Measurements from ENCODE around the gene GAS2L1. TPM values are rescaled to one million over a fixed set of nuclear protein-coding genes. Genes with fewer than 3 reads are reported as not detected.

Gene GAS2L1
- total and polyA plus RNA-seq, 2 experiments from 2014 or later = 17.3 to 21.0 TPM

DNA sequence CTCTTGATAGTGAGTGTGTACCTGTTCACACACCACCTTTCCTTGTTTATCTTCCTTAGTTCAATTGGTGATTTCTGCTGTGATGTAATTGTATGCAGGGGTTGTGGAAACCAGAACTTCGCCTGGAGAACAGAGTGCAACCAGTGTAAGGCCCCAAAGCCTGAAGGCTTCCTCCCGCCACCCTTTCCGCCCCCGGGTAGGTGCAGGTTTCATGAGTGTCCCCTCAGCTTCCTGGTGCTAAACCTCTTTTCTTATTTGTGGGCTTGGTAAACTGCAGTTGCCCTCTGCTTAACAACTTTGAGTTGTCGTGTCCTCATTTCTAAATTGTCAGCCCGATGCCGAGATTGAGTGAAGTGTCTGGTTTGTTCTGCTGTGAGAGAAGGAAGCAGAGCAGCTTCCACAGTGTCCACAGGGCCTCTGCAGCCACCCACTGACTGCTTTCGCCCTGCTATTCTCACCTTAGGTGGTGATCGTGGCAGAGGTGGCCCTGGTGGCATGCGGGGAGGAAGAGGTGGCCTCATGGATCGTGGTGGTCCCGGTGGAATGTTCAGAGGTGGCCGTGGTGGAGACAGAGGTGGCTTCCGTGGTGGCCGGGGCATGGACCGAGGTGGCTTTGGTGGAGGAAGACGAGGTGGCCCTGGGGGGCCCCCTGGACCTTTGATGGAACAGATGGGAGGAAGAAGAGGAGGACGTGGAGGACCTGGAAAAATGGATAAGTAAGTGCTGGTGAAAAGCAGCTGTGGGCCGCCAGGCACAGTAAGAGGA is 7.1 kb upstream of the GAS2L1 start:
- Histone ChIP-seq H3K27me3 (no peaks in the 10 kb centered on the region), H3K9me3 (ENCODE audit: low read depth) (no peaks in the 10 kb centered on the region), H3K4me1 (ENCODE audit: low read depth) (no peaks in the 10 kb centered on the region), H3K4me3 (no peak overlapping the region), H3K36me3 (peaks cover 55% of the 10 kb centered on the region), H3K27ac (peak overlapping the region; percentile 39)
- TF ChIP-seq CTCF (IDR thresholded peaks at IDR 0.05; ENCODE audit: low read depth, low read length) = no peak
- DNase-seq (ENCODE audit: low read depth in 1 of 2, low spot score in 1 of 2) = no peak

- Histone ChIP-seq H3K4me1 (ENCODE audit: low read depth) (no peaks in the 10 kb centered on the region), H3K4me3 (no peak overlapping the region), H3K27ac (peak overlapping the region; percentile 63), H3K9me3 (ENCODE audit: low read depth) (no peaks in the 10 kb centered on the region), H3K36me3 (peaks cover 45% of the 10 kb centered on the region), H3K27me3 (no peaks in the 10 kb centered on the region)
- no peak for TF ChIP-seq CTCF (IDR thresholded peaks at IDR 0.05; ENCODE audit: low read depth, low read length)
- DNase-seq (ENCODE audit: low read depth in 1 of 2, low spot score in 1 of 2) = no peak
These were observed 6.0 kb upstream of the GAS2L1 start for GRCh38 chr22:29300467-29300806.

DNA sequence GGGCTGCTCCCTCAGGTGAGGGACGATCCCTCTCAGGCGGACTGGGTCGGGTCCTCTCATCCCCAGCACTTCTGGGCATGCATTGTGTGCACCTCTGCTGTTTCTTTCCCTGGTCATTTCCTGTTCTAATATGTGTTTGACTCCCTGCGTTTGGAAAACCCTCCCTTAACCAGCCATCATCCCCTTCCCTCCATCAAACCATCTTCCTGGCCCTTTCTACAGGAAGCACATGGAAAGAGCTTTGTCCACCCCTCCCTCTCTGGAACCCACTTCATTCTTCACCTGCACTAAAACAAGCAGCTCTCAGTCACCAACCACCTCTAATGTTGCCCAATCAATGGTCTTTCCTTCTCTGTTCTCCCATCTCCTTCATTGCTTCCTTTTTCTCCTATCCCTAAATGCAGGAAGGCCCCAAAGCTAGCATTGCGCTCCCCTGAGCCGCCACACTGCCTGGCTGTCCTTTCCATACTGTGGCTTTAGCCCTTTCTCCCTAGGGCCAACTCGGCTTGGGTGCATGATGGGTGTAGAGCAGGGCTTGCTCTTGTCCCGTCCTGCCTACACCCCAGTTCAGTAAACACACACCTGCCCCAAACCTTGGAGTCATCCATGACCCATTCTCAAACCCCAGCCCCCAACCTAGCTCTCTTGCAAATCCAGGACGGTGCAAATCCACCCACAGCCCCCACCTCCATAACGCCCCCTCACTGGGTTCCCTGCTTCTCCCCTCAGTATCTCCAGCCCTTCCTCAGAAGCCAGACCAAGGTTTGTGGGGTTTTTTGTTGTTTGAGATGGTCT is 5.4 kb upstream of the GAS2L1 start:
- Histone ChIP-seq H3K4me3 (no peak overlapping the region), H3K27ac (peak overlapping the region; percentile 63), H3K27me3 (no peaks in the 10 kb centered on the region), H3K36me3 (peaks cover 40% of the 10 kb centered on the region), H3K4me1 (ENCODE audit: low read depth) (no peaks in the 10 kb centered on the region), H3K9me3 (ENCODE audit: low read depth) (no peaks in the 10 kb centered on the region)
- no peak for TF ChIP-seq CTCF (IDR thresholded peaks at IDR 0.05; ENCODE audit: low read depth, low read length)
- no peak for DNase-seq (ENCODE audit: low read depth in 1 of 2, low spot score in 1 of 2)

DNA sequence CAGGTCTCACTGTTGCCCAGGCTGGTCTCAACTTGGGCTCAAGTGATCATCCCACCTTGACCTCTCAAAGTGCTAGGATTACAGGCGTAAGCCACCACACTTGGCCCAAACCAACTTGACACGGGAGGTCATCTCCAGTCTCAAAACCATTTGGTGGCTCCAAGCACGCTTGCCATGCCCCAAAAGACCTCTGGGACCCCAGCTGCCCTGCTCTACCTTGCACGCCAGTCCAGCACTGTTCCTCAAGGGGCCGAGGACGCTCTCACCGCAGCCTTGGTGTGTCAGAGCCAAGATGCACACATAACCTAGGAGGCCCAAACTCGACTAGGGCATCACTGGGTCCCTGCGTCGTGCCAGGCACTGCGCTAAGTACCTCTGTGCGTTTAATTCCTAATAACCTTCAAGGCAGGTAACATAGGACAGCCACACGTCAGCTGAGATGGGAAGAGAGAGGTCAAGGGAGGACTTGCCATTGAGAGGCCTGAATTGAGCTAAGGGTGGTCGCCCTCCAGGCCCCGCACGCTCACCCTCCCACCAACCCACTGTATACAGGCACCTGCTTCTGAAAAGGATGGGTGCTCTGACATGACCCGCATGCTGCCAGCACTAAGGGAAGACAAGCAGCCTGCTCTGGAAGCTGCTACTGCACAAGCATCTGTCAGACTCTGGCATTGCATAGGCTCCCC is 4.6 kb upstream of the GAS2L1 start:
- H3K36me3 ChIP-seq = peaks cover 31% of the 10 kb centered on the region
- no peaks in the 10 kb centered on the region for H3K4me1 ChIP-seq (ENCODE audit: low read depth)
- no peak overlapping the region for H3K4me3 ChIP-seq
- peak overlapping the region; percentile 63 for H3K27ac ChIP-seq
- H3K27me3 ChIP-seq = no peaks in the 10 kb centered on the region
- DNase-seq (ENCODE audit: low read depth in 1 of 2, low spot score in 1 of 2) = no peak
- no peak for TF ChIP-seq CTCF (IDR thresholded peaks at IDR 0.05; ENCODE audit: low read depth, low read length)
- no peaks in the 10 kb centered on the region for H3K9me3 ChIP-seq (ENCODE audit: low read depth)

DNA sequence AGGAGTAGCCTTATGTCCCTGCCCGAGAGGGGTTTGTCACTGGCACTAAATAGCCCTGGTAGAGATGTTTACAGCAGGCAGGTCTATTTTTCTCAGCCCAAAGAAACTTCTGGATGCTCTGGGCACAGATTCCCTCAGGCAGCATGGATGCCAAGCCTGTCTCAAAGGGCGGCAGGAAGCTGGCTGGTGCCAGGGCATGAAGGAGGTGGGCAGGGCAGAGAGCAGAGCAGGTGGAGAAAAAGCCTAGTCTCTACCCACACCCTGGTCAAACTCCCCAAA is 4.1 kb upstream of the GAS2L1 start:
- H3K27ac ChIP-seq = peak overlapping the region; percentile 34
- DNase-seq (ENCODE audit: low read depth in 1 of 2, low spot score in 1 of 2) = no peak
- no peaks in the 10 kb centered on the region for H3K27me3 ChIP-seq
- H3K4me3 ChIP-seq = no peak overlapping the region
- TF ChIP-seq CTCF (IDR thresholded peaks at IDR 0.05; ENCODE audit: low read depth, low read length) = no peak
- no peaks in the 10 kb centered on the region for H3K4me1 ChIP-seq (ENCODE audit: low read depth)
- peaks cover 26% of the 10 kb centered on the region for H3K36me3 ChIP-seq
- no peaks in the 10 kb centered on the region for H3K9me3 ChIP-seq (ENCODE audit: low read depth)
